Muscle of leg (tissue), 9 donors: ENCODE measurements around the gene FAM229B. TPM values are rescaled to one million over a fixed set of nuclear protein-coding genes. Genes with fewer than 3 reads are reported as not detected.

Experiments
- polyA plus RNA-seq, 8 donors: library from polyadenylated mRNA; unstranded; fragments of 120-200 nt; gene quantifications; one replicate each; pipeline versions ENCODE4 v1.2.1 to v1.2.3, GENCODE V29; 2013; ENCODE audit warnings: inconsistent platforms in 1 of 8, low replicate concordance in 1 of 8; ENCODE audit not compliant: insufficient read length in 8 of 8, insufficient read depth in 1 of 8
- total RNA-seq: library from RNA; stranded (reverse); fragments of 120-200 nt; gene quantifications from one replicate; pipeline ENCODE4 v1.2.4, GENCODE V29; 2013

The FAM229B gene
- total and polyA plus RNA-seq, 9 donors: 14.8 to 34.8 (median 19.0) TPM

Other genes with a start within 250 kb of the FAM229B start
- gene FYN, start 214.1 kb upstream of the FAM229B start, total RNA-seq: 97.1 TPM
- 100 to 1,000 TPM; 109 to 181 (median 155) TPM for gene FYN, start 214.1 kb upstream of the FAM229B start, polyA plus RNA-seq
- gene CCN6, start 33.5 kb upstream of the FAM229B start, total RNA-seq: 0.09 TPM
- gene CCN6, start 33.5 kb upstream of the FAM229B start, polyA plus RNA-seq: under 1 TPM; 0.09 to 0.67 (median 0.23) TPM
- gene TUBE1, start 109 bp upstream of the FAM229B start, total RNA-seq: 22.0 TPM
- gene TUBE1, start 109 bp upstream of the FAM229B start, polyA plus RNA-seq: 10 to 100 TPM; 12.9 to 26.3 (median 16.9) TPM
- 219 TPM for gene LAMA4, start 167.0 kb downstream of the FAM229B start, total RNA-seq
- gene LAMA4, start 167.0 kb downstream of the FAM229B start, polyA plus RNA-seq: 100 to 1,000 TPM; 123 to 249 (median 186) TPM